Fibroblast of mammary gland (primary cell): ENCODE data around the gene SNX13.

ENCODE experiments used
- DNase-seq: peaks from one replicate; pipeline ENCODE4 v3.0.0-alpha.2; 2010; ENCODE audit warnings: low read depth
- H3K4me3 ChIP-seq: 2 replicates; pipeline ENCODE4 v1.5.1; 2011; ENCODE audit warnings: low read depth, mild to moderate bottlenecking, low read length, moderate library complexity; ENCODE audit not compliant: control insufficient read depth
- CTCF ChIP-seq: conservative IDR thresholded peaks from 2 replicates; pipeline ENCODE4 v1.5.1; 2011; ENCODE audit warnings: low read depth, low read length, inconsistent platforms; ENCODE audit not compliant: control insufficient read depth, insufficient read depth

SNX13 gene

DNA sequence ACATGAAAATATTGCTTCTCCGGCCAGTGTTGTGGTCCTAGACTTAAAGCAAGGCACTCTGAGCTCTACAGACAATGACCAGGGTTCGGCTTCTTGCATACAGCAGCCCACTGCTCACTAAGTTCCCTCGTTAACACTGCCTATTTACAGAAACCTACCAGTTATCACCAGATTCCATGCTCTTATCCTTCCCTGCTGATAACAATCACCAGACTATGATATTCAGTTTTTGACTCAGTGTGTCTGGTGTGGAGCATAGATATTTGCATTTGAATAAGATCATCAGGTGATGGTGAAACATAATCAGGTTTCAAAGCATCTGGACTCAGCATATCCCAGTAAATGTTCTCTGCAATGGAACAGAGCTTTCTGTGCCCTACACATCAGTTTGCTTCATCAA is 182.3 kb downstream of the SNX13 start:
- DNase-seq, result no peak
- H3K4me3 ChIP-seq, result no peak overlapping the region
- TF ChIP-seq CTCF, result no peak

DNA sequence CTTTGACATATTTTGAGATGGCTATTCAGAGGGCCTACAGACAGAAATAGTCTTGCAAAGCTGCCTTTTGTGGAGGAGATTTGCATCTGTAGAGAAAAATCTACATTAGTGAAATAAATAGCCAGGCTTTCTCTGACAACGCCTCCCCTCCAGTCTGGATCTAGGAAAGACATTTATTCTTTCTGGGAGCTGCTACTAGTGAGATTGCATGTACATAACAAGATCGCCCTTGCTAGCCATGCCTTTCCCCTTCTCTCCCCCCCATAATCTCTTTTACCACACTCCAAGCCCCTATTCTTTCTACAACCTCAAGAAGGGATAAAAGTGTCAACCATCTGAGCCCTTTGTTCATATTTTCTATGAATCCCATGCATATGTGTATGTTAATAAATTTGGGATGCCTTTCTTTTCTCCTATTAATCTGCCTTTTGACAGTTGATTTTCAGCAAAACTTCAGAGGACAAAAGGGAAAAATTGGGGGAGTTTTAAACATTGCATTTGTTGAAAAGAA is 194.2 kb downstream of the SNX13 start:
- DNase-seq, result no peak
- H3K4me3 ChIP-seq, result no peak overlapping the region
- no peak for TF ChIP-seq CTCF

- H3K4me3 ChIP-seq, result no peak overlapping the region
- no peak for DNase-seq
- no peak for TF ChIP-seq CTCF
Observed at GRCh38 chr7:17745610-17746009, 194.7 kb downstream of the SNX13 start.

DNA sequence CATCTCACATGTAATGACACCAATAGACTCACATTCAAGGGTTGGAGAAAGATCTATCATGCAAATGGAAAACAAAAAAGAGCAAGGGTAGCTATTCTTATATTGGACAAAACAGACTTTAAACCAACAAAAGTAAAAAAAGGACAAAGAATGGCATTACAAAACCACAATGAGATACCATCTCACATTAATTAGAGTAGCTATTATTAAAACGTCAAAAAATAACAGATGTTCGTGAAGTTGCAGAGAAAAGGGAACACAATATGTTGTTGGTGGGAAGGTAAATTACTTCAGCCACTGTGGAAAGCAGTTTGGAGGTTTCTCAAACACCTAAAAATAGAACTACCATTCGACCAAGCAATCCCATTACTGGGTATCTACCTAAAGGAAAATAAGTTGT is 197.0 kb downstream of the SNX13 start:
- no peak for DNase-seq
- no peak overlapping the region for H3K4me3 ChIP-seq
- no peak for TF ChIP-seq CTCF

DNA sequence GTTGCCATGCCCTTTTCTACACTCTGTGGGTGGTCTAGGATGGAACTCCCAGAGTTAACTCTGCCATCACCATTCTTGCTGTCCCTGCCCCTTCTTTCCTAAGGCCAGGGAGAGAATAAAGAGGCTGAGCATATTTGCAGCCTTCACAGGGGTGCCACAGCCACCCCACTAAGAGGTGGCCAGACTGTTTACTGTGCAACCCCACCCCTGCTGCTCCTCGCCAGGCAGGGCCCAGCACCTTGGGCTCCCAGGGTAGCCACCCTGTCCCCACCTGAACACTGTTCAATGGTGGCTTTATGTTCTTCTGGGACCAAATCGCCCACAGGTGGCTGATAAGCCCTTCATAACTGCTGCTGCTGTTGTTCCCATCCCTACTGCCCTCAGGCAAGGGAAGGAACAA is 198.9 kb downstream of the SNX13 start:
- no peak overlapping the region for H3K4me3 ChIP-seq
- no peak for DNase-seq
- TF ChIP-seq CTCF, result no peak
